HG03558 (cell line): ENCODE results near the gene SOHLH2.

Experiments used
- ATAC-seq: cut with Tn5 transposase; IDR thresholded peaks from one replicate; pipeline ENCODE4 v1.9.1; 2021; ENCODE audit warnings: moderate number of reproducible peaks; ENCODE audit not compliant: unreplicated experiment; ENCODE audit errors: extremely low read depth

Gene SOHLH2, protein sequence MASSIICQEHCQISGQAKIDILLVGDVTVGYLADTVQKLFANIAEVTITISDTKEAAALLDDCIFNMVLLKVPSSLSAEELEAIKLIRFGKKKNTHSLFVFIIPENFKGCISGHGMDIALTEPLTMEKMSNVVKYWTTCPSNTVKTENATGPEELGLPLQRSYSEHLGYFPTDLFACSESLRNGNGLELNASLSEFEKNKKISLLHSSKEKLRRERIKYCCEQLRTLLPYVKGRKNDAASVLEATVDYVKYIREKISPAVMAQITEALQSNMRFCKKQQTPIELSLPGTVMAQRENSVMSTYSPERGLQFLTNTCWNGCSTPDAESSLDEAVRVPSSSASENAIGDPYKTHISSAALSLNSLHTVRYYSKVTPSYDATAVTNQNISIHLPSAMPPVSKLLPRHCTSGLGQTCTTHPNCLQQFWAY

DNA sequence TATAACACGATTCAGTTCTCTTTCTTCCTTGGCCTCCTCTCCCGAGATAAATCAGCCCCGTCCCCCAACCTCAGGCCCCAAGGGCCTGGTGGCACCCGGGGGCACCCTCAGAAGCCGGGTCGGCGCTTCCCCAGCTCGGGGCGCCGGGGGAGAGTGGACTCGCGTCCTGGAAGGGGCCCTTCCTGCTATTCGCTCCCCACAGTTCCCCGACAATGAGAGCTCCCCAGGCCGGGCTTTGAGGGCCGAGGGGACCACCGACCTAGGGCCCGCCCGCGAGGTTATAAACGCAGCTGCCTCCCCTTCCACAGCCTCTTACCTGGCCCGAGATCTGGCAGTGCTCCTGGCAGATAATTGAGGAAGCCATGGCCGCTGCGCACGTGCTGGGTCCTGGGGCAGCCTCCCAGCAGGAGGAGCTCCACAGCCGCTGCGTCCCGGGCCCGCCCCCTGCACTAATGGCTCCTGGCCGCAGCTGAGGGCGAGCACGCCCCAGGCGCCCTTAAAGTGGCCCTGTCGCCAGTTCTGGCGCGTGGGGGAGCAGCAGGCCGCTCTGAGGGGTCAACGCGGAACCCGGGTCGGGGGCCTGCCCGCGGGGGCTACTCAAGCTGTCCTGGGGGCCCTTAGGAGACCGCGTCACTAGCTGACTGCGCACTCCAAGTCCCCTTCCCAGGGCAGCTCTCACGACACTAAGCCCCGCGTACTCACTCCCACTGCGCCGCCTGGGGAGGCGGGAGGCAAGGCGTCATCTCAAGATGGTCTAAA is at the start of gene SOHLH2:
Gene SOHLH2, minus strand, starts transcription at position 394 of the 759 bp plus-strand sequence. Its CDS starts 30 bp downstream, at position 364.
- no peak for ATAC-seq

DNA sequence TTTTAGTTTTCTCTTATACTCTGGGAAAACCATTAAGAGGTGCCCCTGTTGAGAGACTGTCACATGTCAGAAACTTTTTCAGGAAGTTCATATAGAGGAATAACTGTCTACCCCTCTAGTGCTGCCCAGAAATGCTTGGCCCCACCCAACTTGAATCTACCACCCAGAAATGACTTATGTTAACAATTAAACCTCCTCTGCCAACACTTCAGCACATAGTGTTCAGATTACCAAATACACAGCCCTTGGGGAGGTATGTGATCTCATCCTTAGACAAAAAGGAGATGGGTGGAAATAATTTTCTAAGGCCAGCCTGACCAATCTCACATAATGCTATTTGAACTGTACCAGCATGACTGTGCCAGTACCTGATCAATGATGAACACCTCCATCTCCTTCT is 47.6 kb upstream of the SOHLH2 start:
- no peak for ATAC-seq

DNA sequence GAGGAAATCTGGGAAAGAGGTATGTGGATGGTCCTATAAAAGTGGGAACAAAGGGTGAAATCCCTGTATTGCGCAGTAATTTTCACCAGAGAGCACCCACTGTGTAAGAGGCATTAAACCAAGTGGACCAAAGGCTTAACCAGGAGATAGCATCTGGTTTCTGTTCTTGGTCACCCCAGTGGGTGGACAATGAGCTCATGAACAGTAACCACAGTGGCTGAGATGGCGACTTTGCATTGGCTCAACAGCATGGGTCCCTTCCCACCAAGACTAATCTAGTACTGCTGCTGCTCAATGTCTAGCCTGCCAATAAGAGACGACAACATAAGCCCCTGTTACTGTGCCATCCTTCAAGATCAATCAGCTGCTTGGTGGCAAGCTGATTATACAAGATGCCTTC is 46.7 kb upstream of the SOHLH2 start:
- no peak for ATAC-seq

DNA sequence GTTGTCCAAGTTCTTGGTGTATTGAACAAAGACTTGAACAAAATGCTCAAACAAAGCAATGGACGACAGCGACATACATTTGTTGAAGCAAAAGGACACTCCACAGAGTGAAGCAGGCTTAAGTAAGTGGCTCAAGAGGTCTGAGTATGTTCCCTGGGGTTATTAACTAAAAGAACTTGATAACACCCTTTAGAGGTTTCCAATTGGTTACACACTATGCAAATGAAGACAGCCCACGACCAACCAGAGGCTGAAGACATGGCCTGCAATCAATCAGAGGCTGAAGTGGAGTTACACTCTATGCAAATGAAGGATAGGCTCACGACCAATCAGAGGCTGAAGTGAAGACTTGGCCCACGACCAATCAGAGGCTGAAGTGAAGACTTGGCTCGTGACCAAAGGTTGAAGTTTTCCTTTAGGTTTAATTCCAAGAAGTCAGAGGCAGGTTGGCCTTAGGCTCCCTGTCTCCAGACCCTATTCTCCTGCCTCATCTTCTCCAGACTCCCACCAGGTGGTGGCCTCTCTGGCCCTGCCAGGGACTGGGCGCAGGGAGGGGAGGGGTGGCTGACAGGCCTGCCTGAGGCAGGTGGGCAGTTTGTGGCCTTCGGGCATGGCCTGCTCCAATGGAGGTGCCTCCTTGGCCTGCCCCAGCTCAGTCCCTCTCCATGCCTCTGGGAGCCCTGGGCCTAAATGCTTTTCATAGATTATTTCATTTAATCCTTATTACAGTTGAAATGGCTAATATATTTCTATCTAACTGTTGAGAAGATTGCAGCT is 45.2 kb upstream of the SOHLH2 start:
- ATAC-seq: no peak

DNA sequence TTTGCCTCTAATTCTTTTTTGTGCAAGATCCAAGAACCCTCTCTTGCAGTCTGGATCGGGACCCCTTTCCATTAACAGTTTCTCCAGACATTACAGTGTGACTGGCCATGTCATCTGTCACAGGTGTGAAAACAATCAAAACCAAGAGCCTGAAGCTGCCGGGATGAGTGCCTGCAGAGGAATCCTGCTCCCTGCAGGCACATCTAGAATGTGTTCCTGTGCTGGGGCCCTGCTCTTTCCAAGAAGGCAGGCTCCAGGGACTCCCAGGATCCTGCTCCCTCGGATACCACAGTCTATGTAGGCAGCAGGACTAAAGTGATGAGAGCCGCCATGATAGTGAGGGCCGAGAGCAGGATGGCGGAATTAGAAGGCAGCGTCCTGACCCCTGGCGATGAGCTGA is 44.5 kb upstream of the SOHLH2 start:
- no peak for ATAC-seq

DNA sequence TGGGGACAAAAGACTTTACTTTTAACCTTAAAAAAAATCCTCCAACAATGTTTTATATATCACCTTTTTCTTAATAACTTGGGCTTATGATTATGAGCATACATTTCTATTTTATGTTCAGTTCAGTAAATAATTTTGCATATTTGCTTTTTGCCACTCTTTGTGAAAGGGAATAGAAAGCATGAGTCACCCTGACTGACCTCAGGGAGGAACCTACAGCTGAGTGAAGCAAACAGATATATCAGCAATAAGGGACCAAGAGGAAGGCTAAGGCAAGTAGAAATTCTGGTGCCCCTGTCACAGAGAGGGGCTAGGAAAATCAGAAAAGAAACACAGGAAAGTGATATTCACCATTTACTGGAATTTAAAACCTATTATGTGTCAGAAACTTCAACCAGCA is 37.2 kb upstream of the SOHLH2 start:
- ATAC-seq: no peak

DNA sequence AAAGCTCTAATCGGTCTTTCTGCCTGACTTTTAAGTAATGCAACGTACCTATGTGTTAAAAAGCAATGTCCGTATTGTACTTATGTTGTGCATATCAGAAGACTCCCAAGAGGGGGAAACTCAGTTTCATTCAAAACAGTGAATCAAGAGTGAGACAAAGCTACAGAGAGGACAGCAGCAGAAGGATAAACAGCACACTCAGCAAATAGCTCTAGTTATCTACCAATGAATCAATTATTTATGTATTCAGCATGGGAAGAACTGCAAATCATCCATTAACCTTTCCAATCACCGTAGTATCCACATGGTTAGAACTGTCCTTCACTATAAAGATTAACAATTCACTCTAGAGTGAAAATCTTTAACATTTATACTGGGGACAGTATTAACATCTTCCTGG is 36.7 kb upstream of the SOHLH2 start:
- ATAC-seq: no peak

DNA sequence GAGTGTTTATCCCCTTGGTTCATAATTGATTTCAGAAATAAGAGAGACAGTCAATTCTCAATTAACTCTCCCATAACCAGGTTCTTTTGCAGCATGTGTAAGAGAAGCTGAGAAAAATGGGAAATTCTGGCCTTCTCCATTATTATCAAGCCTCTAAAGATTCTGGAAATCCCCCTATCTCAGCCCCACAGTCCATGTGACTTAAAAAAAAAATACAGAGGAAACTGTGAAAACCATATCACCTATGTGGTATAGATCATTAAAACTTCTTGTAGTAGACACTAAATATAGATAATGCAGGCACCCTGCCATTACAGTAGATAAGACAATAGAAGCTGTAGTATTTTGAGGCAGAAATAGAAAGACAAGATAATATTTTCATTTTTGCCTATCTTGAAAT is 34.3 kb upstream of the SOHLH2 start:
- no peak for ATAC-seq

DNA sequence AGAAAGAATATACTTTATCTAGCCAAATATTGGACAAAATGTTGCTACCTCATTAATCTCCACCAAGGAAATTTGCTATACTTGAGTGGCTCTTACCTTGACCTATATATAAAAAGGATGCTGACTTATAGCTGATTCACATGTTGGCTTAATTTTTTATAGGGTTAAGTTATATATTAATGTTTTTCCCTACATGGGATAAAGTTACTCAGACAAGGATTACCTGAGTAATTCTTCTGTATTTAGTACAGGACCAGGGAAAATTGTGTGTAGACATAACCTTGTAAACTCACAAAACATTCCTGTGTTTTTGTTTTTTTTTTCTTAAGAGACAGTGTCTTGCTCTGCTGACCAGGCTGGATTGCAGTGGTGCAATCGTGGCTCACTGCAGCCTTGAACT is 30.6 kb upstream of the SOHLH2 start:
- no peak for ATAC-seq

DNA sequence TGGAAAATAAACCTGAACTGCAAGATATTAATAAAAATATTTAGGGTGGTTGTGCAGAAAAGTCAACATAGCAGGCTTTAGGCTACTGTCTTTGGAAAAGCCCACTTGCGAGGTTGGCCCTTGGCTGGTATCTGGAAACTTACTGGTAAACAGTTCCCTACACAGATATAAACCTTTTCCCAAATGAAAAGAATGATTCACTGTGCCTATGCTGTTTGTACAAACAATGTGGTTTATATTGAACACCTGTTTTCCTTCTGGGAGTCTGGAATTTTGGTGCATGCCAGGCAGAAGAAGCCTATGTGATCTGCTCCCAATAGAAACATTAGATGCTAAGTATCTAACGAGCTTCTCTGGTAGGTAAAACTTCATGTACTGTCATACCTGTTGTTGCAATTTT is 29.7 kb upstream of the SOHLH2 start:
- no peak for ATAC-seq

DNA sequence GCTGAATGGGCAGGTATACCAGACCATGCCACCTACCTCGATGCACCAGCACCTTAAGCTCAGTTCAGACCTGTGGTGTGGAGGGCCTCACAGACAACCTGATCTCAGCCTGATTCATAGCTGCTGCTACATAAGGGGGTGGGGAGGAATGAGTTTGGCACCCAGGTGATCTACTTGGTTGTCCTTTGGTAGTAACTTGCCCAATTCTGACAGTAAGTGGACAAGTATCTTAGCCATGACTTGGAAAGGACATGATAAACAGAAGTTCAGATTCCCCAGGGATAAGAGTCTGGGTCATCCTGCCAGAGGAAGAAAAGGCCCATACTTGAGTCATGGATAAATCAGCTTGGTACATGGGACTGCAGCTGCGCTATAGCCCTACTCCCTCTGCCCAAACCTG is 28.4 kb upstream of the SOHLH2 start:
- no peak for ATAC-seq

DNA sequence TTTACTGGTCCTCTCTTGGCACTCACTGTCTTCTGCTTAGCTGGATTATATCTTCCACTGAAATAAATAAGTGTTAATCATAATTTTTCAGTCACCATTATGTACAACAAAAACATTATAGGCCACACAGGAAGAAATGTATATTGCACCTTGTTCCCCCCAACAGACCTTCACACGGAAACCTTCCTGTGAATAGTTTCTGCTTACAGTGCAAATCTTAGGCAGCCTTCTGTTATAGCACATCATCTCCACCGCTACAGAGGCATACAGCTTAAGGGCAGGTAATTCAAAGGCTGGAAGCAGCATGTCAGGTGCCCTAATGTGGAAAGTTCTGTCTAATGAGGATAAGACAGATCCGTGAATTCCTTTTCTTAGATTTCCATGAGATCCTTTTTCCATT is 16.9 kb upstream of the SOHLH2 start:
- no peak for ATAC-seq

DNA sequence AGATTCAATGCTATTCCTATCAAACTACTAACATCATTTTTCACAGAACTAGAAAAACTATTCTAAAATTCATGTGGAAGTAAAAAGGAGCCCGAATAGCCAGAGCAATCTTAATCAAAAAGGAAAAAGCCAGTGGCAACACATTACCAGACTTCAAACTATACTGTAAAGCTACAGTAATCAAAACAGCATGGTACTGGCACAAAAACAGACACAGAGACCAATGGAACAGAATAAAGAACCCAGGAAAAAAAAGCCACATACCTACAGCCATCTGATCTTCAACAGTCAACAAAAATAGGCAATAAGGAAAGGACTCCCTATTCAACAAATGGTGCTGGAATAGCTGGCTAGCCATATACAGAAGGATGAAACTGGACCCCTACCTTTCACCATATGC is 10.4 kb upstream of the SOHLH2 start:
- ATAC-seq: no peak

DNA sequence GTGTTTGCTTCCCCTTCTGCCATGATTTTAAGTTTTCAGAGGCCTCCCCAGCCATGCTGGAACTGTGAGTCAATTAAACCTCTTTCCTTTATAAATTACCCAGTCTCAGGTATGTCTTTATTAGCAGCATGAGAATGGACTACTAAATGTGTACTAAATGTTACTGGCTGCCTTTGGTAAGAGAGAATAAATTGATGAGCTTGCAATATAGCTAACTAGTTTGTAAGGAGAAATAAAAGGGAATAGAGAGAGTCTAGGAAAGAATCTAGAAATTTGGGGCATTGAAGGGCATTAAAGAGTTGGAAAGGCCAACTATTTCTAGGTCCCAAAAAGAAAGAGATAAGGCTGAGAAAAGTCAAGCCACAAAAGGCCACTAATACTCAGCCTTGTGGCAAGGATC is 5.5 kb upstream of the SOHLH2 start:
- no peak for ATAC-seq

DNA sequence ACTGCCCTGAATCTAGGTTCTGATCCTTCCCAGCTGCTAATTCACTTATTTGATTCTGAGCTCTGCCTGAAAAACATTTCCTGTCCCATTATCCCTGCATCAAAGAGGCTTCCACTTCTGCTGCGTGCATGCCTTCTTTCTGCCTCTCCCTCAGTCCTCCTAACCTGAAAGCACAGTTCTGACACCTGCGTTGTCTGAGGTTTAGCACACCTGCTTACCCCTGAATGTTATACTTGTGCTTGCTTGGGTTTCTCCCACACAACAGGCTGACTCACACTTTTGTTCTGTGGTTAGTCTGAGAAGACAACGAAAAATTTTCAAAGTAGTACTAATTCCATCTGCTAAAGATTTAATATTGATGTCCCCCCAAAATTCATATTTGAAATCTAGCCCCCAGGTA is 3.1 kb upstream of the SOHLH2 start:
- no peak for ATAC-seq

DNA sequence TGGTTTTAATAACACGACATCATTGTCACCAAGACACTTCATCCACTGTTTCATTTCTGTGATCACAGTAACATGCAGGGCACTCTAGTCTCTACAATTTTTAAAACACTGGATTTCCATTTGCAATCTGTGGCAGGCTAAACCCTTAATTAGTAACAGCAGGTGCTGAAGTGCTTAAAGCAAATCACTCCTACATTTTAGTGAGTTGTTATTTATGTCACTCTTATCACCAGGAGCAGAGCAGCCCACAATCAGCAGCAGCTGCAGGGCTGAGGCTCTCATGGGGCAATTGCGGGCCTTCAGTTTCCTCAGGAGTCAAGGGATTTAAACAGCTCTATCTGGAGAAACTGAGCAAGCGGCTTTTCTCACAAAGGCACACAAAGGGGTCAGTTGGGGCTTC is 1.6 kb downstream of the SOHLH2 start:
- no peak for ATAC-seq

DNA sequence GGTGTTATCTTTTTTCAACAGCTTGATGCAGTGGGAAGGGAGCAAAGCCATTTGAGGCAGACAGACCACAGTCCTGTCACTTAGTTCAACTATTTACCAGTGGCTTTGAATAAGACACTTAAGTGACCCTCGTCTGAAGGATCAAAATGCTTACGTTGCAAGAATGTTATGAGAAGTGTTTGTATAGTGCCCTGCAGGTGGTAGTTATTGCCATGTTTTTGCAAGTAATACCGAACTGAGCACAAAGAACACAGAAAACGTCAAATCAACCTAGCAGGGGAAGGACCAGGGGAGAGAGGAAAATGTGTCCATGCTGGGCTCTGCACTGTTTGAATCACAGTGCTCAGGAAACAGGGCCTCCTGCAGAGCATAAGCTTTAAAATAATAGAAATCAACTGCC is 2.8 kb downstream of the SOHLH2 start:
- ATAC-seq: no peak

DNA sequence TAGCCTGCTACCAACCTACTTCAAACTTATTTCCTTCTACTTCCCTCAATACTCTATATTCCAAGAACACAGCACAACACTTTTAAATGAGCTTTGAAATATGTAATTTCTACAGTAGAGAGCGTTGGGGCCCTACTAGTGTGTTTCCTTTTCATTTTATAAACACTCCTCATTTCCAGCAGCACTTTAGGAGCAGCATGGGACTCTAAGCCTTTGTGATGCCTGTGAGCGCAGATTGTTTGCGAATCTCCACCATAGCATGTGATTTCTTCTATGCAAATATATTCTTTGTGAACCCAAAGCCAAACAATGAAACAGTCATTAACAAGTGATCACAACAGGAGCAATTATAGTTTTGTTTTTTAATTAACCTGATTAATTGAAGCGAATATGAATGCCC is 3.6 kb downstream of the SOHLH2 start:
- no peak for ATAC-seq

DNA sequence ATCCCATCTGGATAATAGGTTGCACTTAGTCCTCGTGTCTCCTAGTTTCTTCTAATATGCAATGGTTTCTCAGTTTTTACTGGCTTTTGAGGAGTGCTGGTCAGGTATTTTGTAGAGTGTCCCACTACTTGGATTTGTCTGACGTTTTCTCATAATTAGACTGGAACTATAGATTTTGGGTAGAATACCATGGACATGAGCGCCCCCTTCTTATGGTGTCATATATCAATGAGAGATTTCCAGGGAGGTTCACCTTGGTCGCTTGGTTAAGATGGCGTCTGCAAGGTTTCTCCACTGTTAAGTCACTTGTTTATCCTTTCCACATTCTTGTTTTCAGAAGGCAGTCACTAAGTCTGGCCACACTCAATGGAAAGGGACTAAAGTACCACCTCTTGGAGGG is 6.7 kb downstream of the SOHLH2 start:
- ATAC-seq: no peak

DNA sequence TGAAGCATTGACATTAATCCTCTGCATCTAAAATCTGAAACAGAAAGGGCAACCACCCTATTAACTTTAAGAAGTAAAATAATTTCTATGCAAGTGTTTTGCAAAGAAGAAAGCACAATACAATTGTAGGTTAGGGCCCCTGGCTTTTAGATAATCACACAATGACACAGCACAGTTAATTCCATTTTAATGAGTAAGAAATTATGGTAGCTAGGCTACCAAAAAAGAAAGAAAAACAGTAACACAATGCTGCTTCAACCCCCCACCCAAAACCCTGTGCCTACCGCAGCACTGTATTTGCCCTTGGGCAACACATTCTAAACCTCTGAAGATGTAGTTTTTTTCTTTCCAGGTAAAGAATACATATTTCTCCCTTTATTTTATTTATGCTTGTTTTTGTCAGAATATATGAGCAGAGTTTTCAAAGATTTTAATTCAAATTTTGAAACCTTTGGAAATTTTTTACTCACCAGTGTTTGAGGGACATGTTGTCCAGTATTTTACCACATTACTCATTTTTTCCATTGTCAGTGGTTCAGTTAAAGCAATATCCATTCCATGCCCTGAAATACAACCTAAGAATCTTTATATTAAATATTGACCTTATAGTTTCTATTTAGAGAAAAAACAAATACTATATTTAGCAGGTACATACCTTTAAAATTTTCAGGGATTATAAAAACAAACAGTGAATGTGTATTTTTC is 21.1 kb downstream of the SOHLH2 start:
- ATAC-seq: no peak
